ENCODE measurements around the gene MILR1. TPM values are rescaled to one million over a fixed set of nuclear protein-coding genes. Genes with fewer than 3 reads are reported as not detected.
A peak's percentile ranks its signal among the peaks of the same experiment; 100 is the strongest.

The MILR1 gene
- total RNA-seq, 1 donor from 2014 or later = 1.9 TPM

GRCh38 chr17:64497565-64498035, 48.7 kb downstream of the MILR1 start:
- Histone ChIP-seq H3K4me1 (ENCODE audit: insufficient read depth, low read length) (peaks cover 33% of the 10 kb centered on the region), H3K79me2 (ENCODE audit: insufficient read depth, low read length) (peaks cover 65% of the 10 kb centered on the region), H2AFZ (ENCODE audit: low read depth, low read length) (no peak overlapping the region), H3K27ac (ENCODE audit: low read depth, low read length) (peak overlapping the region; percentile 65), H3K4me2 (ENCODE audit: low read length) (peak overlapping the region; percentile 91), H3K36me3 (ENCODE audit: insufficient read depth, low read length) (peaks cover 50% of the 10 kb centered on the region), H3K9me3 (ENCODE audit: insufficient read depth, low read depth, low read length) (no peaks in the 10 kb centered on the region), H4K20me1 (ENCODE audit: insufficient read depth, low read length) (peaks cover 63% of the 10 kb centered on the region), H3K9ac (ENCODE audit: low read length) (peak overlapping the region; percentile 81), H3K27me3 (ENCODE audit: insufficient read depth, low read length) (no peaks in the 10 kb centered on the region), H3K4me3 (ENCODE audit: insufficient read depth, low read depth, low read length) (peak overlapping the region; percentile 74)
- FAIRE-seq (no peak), DNase-seq (ENCODE audit: low read depth) (no peak)
- Mint-ChIP-seq H3K36me3 (ENCODE audit: low read depth, unreplicated experiment) (peaks cover 13% of the 10 kb centered on the region), H3K27ac (ENCODE audit: unreplicated experiment) (peak overlapping the region; percentile 90), H3K4me3 (ENCODE audit: unreplicated experiment) (peak overlapping the region; percentile 93), H3K9me3 (ENCODE audit: unreplicated experiment) (no peaks in the 10 kb centered on the region), H3K27me3 (ENCODE audit: low read depth, unreplicated experiment) (no peaks in the 10 kb centered on the region), H3K4me1 (ENCODE audit: low read depth, unreplicated experiment) (peaks cover 45% of the 10 kb centered on the region)
- TF ChIP-seq, protein P1, sequence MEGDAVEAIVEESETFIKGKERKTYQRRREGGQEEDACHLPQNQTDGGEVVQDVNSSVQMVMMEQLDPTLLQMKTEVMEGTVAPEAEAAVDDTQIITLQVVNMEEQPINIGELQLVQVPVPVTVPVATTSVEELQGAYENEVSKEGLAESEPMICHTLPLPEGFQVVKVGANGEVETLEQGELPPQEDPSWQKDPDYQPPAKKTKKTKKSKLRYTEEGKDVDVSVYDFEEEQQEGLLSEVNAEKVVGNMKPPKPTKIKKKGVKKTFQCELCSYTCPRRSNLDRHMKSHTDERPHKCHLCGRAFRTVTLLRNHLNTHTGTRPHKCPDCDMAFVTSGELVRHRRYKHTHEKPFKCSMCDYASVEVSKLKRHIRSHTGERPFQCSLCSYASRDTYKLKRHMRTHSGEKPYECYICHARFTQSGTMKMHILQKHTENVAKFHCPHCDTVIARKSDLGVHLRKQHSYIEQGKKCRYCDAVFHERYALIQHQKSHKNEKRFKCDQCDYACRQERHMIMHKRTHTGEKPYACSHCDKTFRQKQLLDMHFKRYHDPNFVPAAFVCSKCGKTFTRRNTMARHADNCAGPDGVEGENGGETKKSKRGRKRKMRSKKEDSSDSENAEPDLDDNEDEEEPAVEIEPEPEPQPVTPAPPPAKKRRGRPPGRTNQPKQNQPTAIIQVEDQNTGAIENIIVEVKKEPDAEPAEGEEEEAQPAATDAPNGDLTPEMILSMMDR (IDR thresholded peaks at IDR 0.05; ENCODE audit: insufficient read depth, low read depth, low read length) = no peak
- TF ChIP-seq EZH2 (IDR thresholded peaks at IDR 0.05; ENCODE audit: insufficient read depth, low read length) = no peak

- H3K36me3 ChIP-seq (ENCODE audit: insufficient read depth, low read length) = peaks cover 60% of the 10 kb centered on the region
- H3K27me3 Mint-ChIP-seq (ENCODE audit: low read depth, unreplicated experiment) = no peaks in the 10 kb centered on the region
- DNase-seq (ENCODE audit: low read depth) (no peak), FAIRE-seq (no peak)
- no peak overlapping the region for H2AFZ ChIP-seq (ENCODE audit: low read depth, low read length)
- no peaks in the 10 kb centered on the region for H3K27me3 ChIP-seq (ENCODE audit: insufficient read depth, low read length)
- peaks cover 54% of the 10 kb centered on the region for H3K4me1 Mint-ChIP-seq (ENCODE audit: low read depth, unreplicated experiment)
- no peak overlapping the region for H3K4me3 ChIP-seq (ENCODE audit: insufficient read depth, low read depth, low read length)
- peak overlapping the region; percentile 91 for H3K4me2 ChIP-seq (ENCODE audit: low read length)
- peaks cover 38% of the 10 kb centered on the region for H3K4me1 ChIP-seq (ENCODE audit: insufficient read depth, low read length)
- H3K4me3 Mint-ChIP-seq (ENCODE audit: unreplicated experiment) = peak overlapping the region; percentile 70
- peak overlapping the region; percentile 16 for H3K27ac ChIP-seq (ENCODE audit: low read depth, low read length)
- peak overlapping the region; percentile 81 for H3K9ac ChIP-seq (ENCODE audit: low read length)
- no peaks in the 10 kb centered on the region for H3K9me3 Mint-ChIP-seq (ENCODE audit: unreplicated experiment)
- peak overlapping the region; percentile 90 for H3K27ac Mint-ChIP-seq (ENCODE audit: unreplicated experiment)
- no peaks in the 10 kb centered on the region for H3K9me3 ChIP-seq (ENCODE audit: insufficient read depth, low read depth, low read length)
- peaks cover 72% of the 10 kb centered on the region for H4K20me1 ChIP-seq (ENCODE audit: insufficient read depth, low read length)
- peaks cover 75% of the 10 kb centered on the region for H3K79me2 ChIP-seq (ENCODE audit: insufficient read depth, low read length)
- peaks cover 12% of the 10 kb centered on the region for H3K36me3 Mint-ChIP-seq (ENCODE audit: low read depth, unreplicated experiment)
- no peak for TF ChIP-seq EZH2 (IDR thresholded peaks at IDR 0.05; ENCODE audit: insufficient read depth, low read length)
- TF ChIP-seq, protein P1 (IDR thresholded peaks at IDR 0.05; ENCODE audit: insufficient read depth, low read depth, low read length) = no peak
Observed at GRCh38 chr17:64498308-64499203, 49.6 kb downstream of the MILR1 start.
